Progenitor cell of endocrine pancreas (in vitro differentiated cells): Measurements from ENCODE around the gene EEF1A2. TPM values are rescaled to one million over a fixed set of nuclear protein-coding genes. Genes with fewer than 3 reads are reported as not detected.

Experiments
- DNase-seq: peaks from one replicate; pipeline ENCODE4 v3.0.0; 2021; ENCODE audit warnings: low spot score; ENCODE audit not compliant: unreplicated experiment
- H3K27ac Mint-ChIP-seq: 2 replicates; pipeline ENCODE4 v1.8.0; 2021; ENCODE audit warnings: mild to moderate bottlenecking, moderate library complexity, mixed read lengths
- H3K27me3 Mint-ChIP-seq: 2 replicates; pipeline ENCODE4 v1.8.0; 2021; ENCODE audit warnings: mixed read lengths
- H3K36me3 Mint-ChIP-seq: 2 replicates; pipeline ENCODE4 v1.8.0; 2022; ENCODE audit warnings: mixed read lengths; ENCODE audit not compliant: insufficient read depth
- H3K4me1 Mint-ChIP-seq: 2 replicates; pipeline ENCODE4 v1.8.0; 2021; ENCODE audit warnings: low read depth, mixed read lengths
- H3K4me3 Mint-ChIP-seq: 2 replicates; pipeline ENCODE4 v1.8.0; 2021; ENCODE audit warnings: low read depth, mild to moderate bottlenecking, moderate library complexity, mixed read lengths
- H3K9me3 Mint-ChIP-seq: 2 replicates; pipeline ENCODE4 v1.8.0; 2021; ENCODE audit warnings: low read depth, mixed read lengths
- CTCF ChIP-seq: fragments of 200-600 bp; sonication (generic); IDR thresholded peaks from one replicate; pipeline ENCODE4 v1.5.0; 2021; ENCODE audit warnings: antibody characterized with exemption, mild to moderate bottlenecking; ENCODE audit not compliant: unreplicated experiment
- total RNA-seq: library from RNA; stranded (reverse); gene quantifications from 2 replicates; pipeline ENCODE4 v1.2.1, GENCODE V29; 2021

Gene EEF1A2
- total RNA-seq, 1 donor from 2014 or later = 11.0 TPM

GRCh38 chr20:63542696-63543095 is 43.8 kb upstream of the EEF1A2 start:
- H3K27ac Mint-ChIP-seq = no peak overlapping the region
- H3K36me3 Mint-ChIP-seq = no peaks in the 10 kb centered on the region
- no peak for TF ChIP-seq CTCF
- peaks cover 3% of the 10 kb centered on the region for H3K4me1 Mint-ChIP-seq
- DNase-seq = no peak
- H3K4me3 Mint-ChIP-seq = no peak overlapping the region
- no peaks in the 10 kb centered on the region for H3K9me3 Mint-ChIP-seq
- peaks cover 12% of the 10 kb centered on the region for H3K27me3 Mint-ChIP-seq

GRCh38 chr20:63542031-63542559 is 43.2 kb upstream of the EEF1A2 start:
- Mint-ChIP-seq H3K9me3 (no peaks in the 10 kb centered on the region), H3K27me3 (peaks cover 12% of the 10 kb centered on the region), H3K36me3 (no peaks in the 10 kb centered on the region), H3K4me3 (no peak overlapping the region), H3K27ac (no peak overlapping the region), H3K4me1 (peaks cover 3% of the 10 kb centered on the region)
- DNase-seq = no peak
- TF ChIP-seq CTCF = no peak

- no peaks in the 10 kb centered on the region for H3K9me3 Mint-ChIP-seq
- H3K4me1 Mint-ChIP-seq = peaks cover 3% of the 10 kb centered on the region
- no peaks in the 10 kb centered on the region for H3K36me3 Mint-ChIP-seq
- no peak overlapping the region for H3K27ac Mint-ChIP-seq
- no peak overlapping the region for H3K4me3 Mint-ChIP-seq
- TF ChIP-seq CTCF = no peak
- peaks cover 8% of the 10 kb centered on the region for H3K27me3 Mint-ChIP-seq
- DNase-seq = no peak
Measured at GRCh38 chr20:63541371-63541770, 42.5 kb upstream of the EEF1A2 start.

- no peak for DNase-seq
- H3K27ac Mint-ChIP-seq = no peak overlapping the region
- no peak overlapping the region for H3K4me3 Mint-ChIP-seq
- no peak for TF ChIP-seq CTCF
- H3K4me1 Mint-ChIP-seq = peaks cover 4% of the 10 kb centered on the region
- no peaks in the 10 kb centered on the region for H3K36me3 Mint-ChIP-seq
- H3K9me3 Mint-ChIP-seq = no peaks in the 10 kb centered on the region
- peaks cover 8% of the 10 kb centered on the region for H3K27me3 Mint-ChIP-seq
Measured at GRCh38 chr20:63540417-63541186, 41.7 kb upstream of the EEF1A2 start.

GRCh38 chr20:63539441-63540370 is 40.8 kb upstream of the EEF1A2 start:
- no peaks in the 10 kb centered on the region for H3K9me3 Mint-ChIP-seq
- peaks cover 5% of the 10 kb centered on the region for H3K27me3 Mint-ChIP-seq
- peaks cover 1% of the 10 kb centered on the region for H3K4me1 Mint-ChIP-seq
- H3K4me3 Mint-ChIP-seq = no peak overlapping the region
- DNase-seq = no peak
- H3K36me3 Mint-ChIP-seq = no peaks in the 10 kb centered on the region
- H3K27ac Mint-ChIP-seq = no peak overlapping the region
- no peak for TF ChIP-seq CTCF
